H1 (cell line): ENCODE results near the gene PIGBOS1. TPM values are rescaled to one million over a fixed set of nuclear protein-coding genes. Genes with fewer than 3 reads are reported as not detected.

Experiments used
- CTCF ChIA-PET: fragments of 300-600 bp; sonication (Branson Sonifier 250); formaldehyde crosslinking; loops from one replicate; lab custom pipeline; 2021; ENCODE audit not compliant: partially characterized antibody; lab: Charles Lee
- POLR2A ChIA-PET: fragments of 300-600 bp; sonication (Branson Sonifier 250); formaldehyde crosslinking; loops from one replicate; lab custom pipeline; 2021; ENCODE audit warnings: inconsistent platforms; ENCODE audit not compliant: partially characterized antibody; lab: Charles Lee
- DNase-seq, 2 experiments: peaks; one replicate each; pipeline versions ENCODE4 v3.0.0 to v3.0.0-alpha.2; 2010 to 2022; ENCODE audit warnings: low spot score in 2 of 2, low read depth in 1 of 2, mixed read lengths in 1 of 2
- FAIRE-seq: peaks from 2 replicates; lab custom pipeline; 2011; peaks lifted over from hg19 to GRCh38; lab: Jason Lieb, UNC
- H2AFZ ChIP-seq: 2 replicates; pipeline ENCODE4 v1.8.1; 2012; ENCODE audit warnings: low read length, inconsistent platforms
- H2AK5ac ChIP-seq: 2 replicates; pipeline ENCODE4 v1.6.1; 2013; ENCODE audit warnings: low read depth, low read length
- H2BK120ac ChIP-seq: replicated peaks from 2 replicates; pipeline ENCODE3; 2013; ENCODE audit warnings: low read depth, low read length, inconsistent platforms
- H2BK12ac ChIP-seq: 2 replicates; pipeline ENCODE4 v1.6.1; 2013; ENCODE audit warnings: low read depth, low read length
- H2BK15ac ChIP-seq: 2 replicates; pipeline ENCODE4 v1.6.1; 2013; ENCODE audit warnings: low read length
- H2BK20ac ChIP-seq: 2 replicates; pipeline ENCODE4 v1.6.1; 2013; ENCODE audit warnings: low read length
- H2BK5ac ChIP-seq: 2 replicates; pipeline ENCODE4 v1.6.1; 2013; ENCODE audit warnings: low read depth, low read length
- H3K14ac ChIP-seq: 2 replicates; pipeline ENCODE4 v1.6.1; 2013; ENCODE audit warnings: inconsistent platforms; ENCODE audit not compliant: insufficient read length
- H3K18ac ChIP-seq: 2 replicates; pipeline ENCODE4 v1.6.1; 2013; ENCODE audit warnings: low read length; ENCODE audit errors: extremely low read depth
- H3K23ac ChIP-seq: 2 replicates; pipeline ENCODE4 v1.6.1; 2013; ENCODE audit warnings: inconsistent platforms; ENCODE audit not compliant: insufficient read length
- H3K23me2 ChIP-seq: 2 replicates; pipeline ENCODE4 v1.6.1; 2013; ENCODE audit warnings: low read depth, low read length
- H3K27ac ChIP-seq: 2 replicates; pipeline ENCODE4 v1.6.1; 2011; ENCODE audit warnings: low read depth, low read length, inconsistent platforms
- H3K27me3 ChIP-seq, 4 experiments: replicated peaks in 1 of 4; 1 replicate in 1 of 4; 2 replicates in 3 of 4; pipeline versions ENCODE4 v1.6.1 to v1.8.1; 2011 to 2013; ENCODE audit warnings: low read length in 3 of 4, mild to moderate bottlenecking in 3 of 4, inconsistent platforms in 2 of 4, mixed read lengths in 2 of 4, moderate library complexity in 1 of 4; ENCODE audit not compliant: control insufficient read depth in 3 of 4, insufficient read depth in 3 of 4; ENCODE audit errors: extremely low read depth in 1 of 4
- H3K36me3 ChIP-seq, 4 experiments: 2 replicates each; pipeline versions ENCODE4 v1.6.1 to v1.8.1; 2011 to 2013; ENCODE audit warnings: mild to moderate bottlenecking in 4 of 4, low read length in 3 of 4, moderate library complexity in 2 of 4, control low read depth in 1 of 4, inconsistent platforms in 1 of 4; ENCODE audit not compliant: insufficient read depth in 4 of 4, control insufficient read depth in 2 of 4
- H3K4ac ChIP-seq: replicated peaks from 2 replicates; pipeline ENCODE3; 2013; ENCODE audit warnings: low read length, low read depth, mixed read lengths, inconsistent platforms; ENCODE audit not compliant: insufficient read length
- H3K4me1 ChIP-seq, 4 experiments: replicated peaks in 1 of 4; 1 replicate in 1 of 4; 2 replicates in 3 of 4; pipeline versions ENCODE4 v1.6.1 to v1.8.1; 2011 to 2013; ENCODE audit warnings: low read length in 3 of 4, inconsistent platforms in 2 of 4, mixed read lengths in 1 of 4; ENCODE audit not compliant: insufficient read depth in 4 of 4, control insufficient read depth in 3 of 4
- H3K4me2 ChIP-seq, 2 experiments: 2 replicates each; pipeline versions ENCODE4 v1.6.1 to v1.8.1; 2011 to 2013; ENCODE audit warnings: low read depth in 2 of 2, low read length in 2 of 2, control low read depth in 1 of 2, inconsistent platforms in 1 of 2, mild to moderate bottlenecking in 1 of 2; ENCODE audit not compliant: insufficient read depth in 1 of 2
- H3K4me3 ChIP-seq, 4 experiments: fragments of 200-600, 300-600 bp in 1 of 4; sonication (generic), shearing (Covaris generic), sonication (Bioruptor Twin) in 1 of 4; 2 replicates each; pipeline versions ENCODE4 v1.5.1 to v1.8.1; 2011 to 2016; ENCODE audit warnings: low read length in 4 of 4, low read depth in 3 of 4, control low read depth in 2 of 4, inconsistent platforms in 2 of 4, mild to moderate bottlenecking in 2 of 4, mixed read lengths in 1 of 4, moderate library complexity in 1 of 4; ENCODE audit not compliant: insufficient read depth in 2 of 4; ENCODE audit errors: extremely low read depth in 1 of 4
- H3K56ac ChIP-seq: replicated peaks from 2 replicates; pipeline ENCODE3; 2013; ENCODE audit warnings: low read depth, mild to moderate bottlenecking, mixed read lengths, low read length, inconsistent platforms; ENCODE audit not compliant: insufficient read length
- H3K79me1 ChIP-seq: 2 replicates; pipeline ENCODE4 v1.6.1; 2013; ENCODE audit warnings: low read depth, low read length, control low read depth
- H3K79me2 ChIP-seq, 2 experiments: 2 replicates each; pipeline versions ENCODE4 v1.6.1 to v1.8.1; 2012 to 2013; ENCODE audit warnings: low read length in 2 of 2, mild to moderate bottlenecking in 2 of 2, inconsistent platforms in 1 of 2; ENCODE audit not compliant: insufficient read depth in 2 of 2, control insufficient read depth in 1 of 2
- H3K9ac ChIP-seq, 4 experiments: replicated peaks in 1 of 4; 1 replicate in 1 of 4; 2 replicates in 3 of 4; pipeline versions ENCODE4 v1.6.1 to v1.8.1; 2011 to 2013; ENCODE audit warnings: low read depth in 3 of 4, low read length in 3 of 4, control low read depth in 2 of 4, mild to moderate bottlenecking in 2 of 4, moderate library complexity in 2 of 4, inconsistent platforms in 1 of 4; ENCODE audit errors: extremely low read depth in 1 of 4
- H3K9me3 ChIP-seq, 2 experiments: 2 replicates each; pipeline versions ENCODE4 v1.6.1 to v1.8.1; 2012 to 2013; ENCODE audit warnings: mild to moderate bottlenecking in 2 of 2, moderate library complexity in 2 of 2, control low read depth in 1 of 2, inconsistent platforms in 1 of 2, low read depth in 1 of 2, low read length in 1 of 2, mixed read lengths in 1 of 2; ENCODE audit not compliant: insufficient read depth in 2 of 2
- H4K20me1 ChIP-seq, 2 experiments: replicated peaks in 1 of 2; 2 replicates each; pipeline versions ENCODE3 to v1.8.1; 2011 to 2013; ENCODE audit warnings: inconsistent platforms in 2 of 2, low read length in 2 of 2, mild to moderate bottlenecking in 1 of 2; ENCODE audit not compliant: insufficient read depth in 2 of 2, control insufficient read depth in 1 of 2
- H4K5ac ChIP-seq: 2 replicates; pipeline ENCODE4 v1.6.1; 2013; ENCODE audit warnings: low read length, low read depth, mixed read lengths, inconsistent platforms; ENCODE audit not compliant: insufficient read length
- H4K8ac ChIP-seq: 2 replicates; pipeline ENCODE4 v1.8.0; 2013; ENCODE audit warnings: mild to moderate bottlenecking, moderate library complexity, low read length, inconsistent platforms; ENCODE audit not compliant: insufficient read depth; ENCODE audit errors: extremely low read depth
- H4K91ac ChIP-seq: replicated peaks from 2 replicates; pipeline ENCODE3; 2013; ENCODE audit warnings: low read length, mixed read lengths, inconsistent platforms; ENCODE audit not compliant: insufficient read length
- CBX5 ChIP-seq: fragments of 300-800, 300-1000 bp; sonication (generic); IDR thresholded peaks from 2 replicates; pipeline ENCODE4 v1.7.1; 2016; ENCODE audit warnings: antibody characterized with exemption, low read length, low read depth
- CHD1 ChIP-seq: IDR thresholded peaks from 2 replicates; pipeline ENCODE4 v1.6.1; 2012; ENCODE audit warnings: low read depth, low read length, improper control_type of control experiment
- EP300 ChIP-seq, 2 experiments: IDR thresholded peaks; 1 replicate in 1 of 2; 2 replicates in 1 of 2; pipeline ENCODE4 v1.6.1; 2011 to 2012; ENCODE audit warnings: low read depth in 2 of 2, low read length in 2 of 2, mild to moderate bottlenecking in 2 of 2, borderline replicate concordance in 1 of 2, inconsistent platforms in 1 of 2, moderate library complexity in 1 of 2
- HDAC2 ChIP-seq, 2 experiments: fragments of 300-600 bp in 1 of 2; sonication (generic) in 1 of 2; IDR thresholded peaks; 2 replicates each; pipeline ENCODE4 v1.6.1; 2011 to 2012; ENCODE audit warnings: low read depth in 2 of 2, low read length in 2 of 2, mild to moderate bottlenecking in 2 of 2, moderate library complexity in 2 of 2, borderline replicate concordance in 1 of 2, inconsistent platforms in 1 of 2
- JUN ChIP-seq: IDR thresholded peaks from 2 replicates; pipeline ENCODE4 v1.6.1; 2011; ENCODE audit warnings: low read depth, mild to moderate bottlenecking, improper control_type of control experiment, low read length
- JUND ChIP-seq: IDR thresholded peaks from 2 replicates; pipeline ENCODE4 v1.6.1; 2011; ENCODE audit warnings: mild to moderate bottlenecking, improper control_type of control experiment, low read length
- PHF8 ChIP-seq: fragments of 200-600 bp; sonication (generic); conservative IDR thresholded peaks from 2 replicates; pipeline ENCODE4 v1.7.1; 2012; ENCODE audit warnings: low read depth, mild to moderate bottlenecking, inconsistent platforms, low read length, moderate library complexity
- SRF ChIP-seq: IDR thresholded peaks from 2 replicates; pipeline ENCODE4 v1.6.1; 2011; ENCODE audit warnings: mild to moderate bottlenecking, low read depth, low read length, moderate library complexity
- YY1 ChIP-seq: IDR thresholded peaks from 2 replicates; pipeline ENCODE4 v1.6.1; 2011; ENCODE audit warnings: low read depth, mild to moderate bottlenecking, low read length
- WGBS, 2 experiments: shearing (Covaris generic) in 1 of 2; methylation state at CpG; one replicate each; pipeline versions ENCODE4 v1.1.6 to v1.1.7; 2013 to 2015; ENCODE audit warnings: low lambda C conversion rate in 2 of 2, mixed read lengths in 2 of 2, inconsistent platforms in 1 of 2, low coverage in 1 of 2, missing lambda C conversion rate in 1 of 2; ENCODE audit not compliant: insufficient replicate concordance in 2 of 2, insufficient coverage in 1 of 2, insufficient read length in 1 of 2; ENCODE audit errors: extremely low coverage in 1 of 2, missing lambda C conversion rate in 1 of 2; 5-methylcytosine and 5-hydroxymethylcytosine counted together
- polyA plus RNA-seq, 7 experiments: library from polyadenylated mRNA; depleted of rRNA in 3 of 7; stranded (reverse) in 5 of 7; unstranded in 2 of 7; fragments of >200 nt in 5 of 7; fragments of 200-250 nt in 2 of 7; gene quantifications; 1 replicate in 5 of 7; 2 replicates in 1 of 7; 4 replicates in 1 of 7; pipeline versions ENCODE4 v1.2.1 to v1.2.3, GENCODE V29; 2011 to 2013; ENCODE audit warnings: missing spikeins in 2 of 7, mixed read lengths in 2 of 7
- total RNA-seq: library from RNA; stranded (reverse); fragmentation: NEBNext Ultra II Directional; extraction: Animal tissue kit (Norgen Biotek cat#: 25700); gene quantifications from 2 replicates; pipeline ENCODE4 v1.2.1, GENCODE V29; 2021
- TF ChIP-seq, protein P1 (sequence below), 3 experiments: IDR thresholded peaks; 1 replicate in 2 of 3; 2 replicates in 1 of 3; pipeline versions ENCODE4 v1.5.1 to v1.6.1; 2011; ENCODE audit warnings: low read length in 3 of 3, mild to moderate bottlenecking in 3 of 3, inconsistent platforms in 2 of 3, low read depth in 1 of 3, moderate library complexity in 1 of 3; ENCODE audit not compliant: insufficient read depth in 1 of 3; ENCODE audit errors: control extremely low read depth in 1 of 3

Gene PIGBOS1
- total and polyA plus RNA-seq, 2 of the 8 experiments (the other 6 are each of a cell fraction or from before 2014, with no cell fraction given), result 7.8 to 16.7 TPM

DNA sequence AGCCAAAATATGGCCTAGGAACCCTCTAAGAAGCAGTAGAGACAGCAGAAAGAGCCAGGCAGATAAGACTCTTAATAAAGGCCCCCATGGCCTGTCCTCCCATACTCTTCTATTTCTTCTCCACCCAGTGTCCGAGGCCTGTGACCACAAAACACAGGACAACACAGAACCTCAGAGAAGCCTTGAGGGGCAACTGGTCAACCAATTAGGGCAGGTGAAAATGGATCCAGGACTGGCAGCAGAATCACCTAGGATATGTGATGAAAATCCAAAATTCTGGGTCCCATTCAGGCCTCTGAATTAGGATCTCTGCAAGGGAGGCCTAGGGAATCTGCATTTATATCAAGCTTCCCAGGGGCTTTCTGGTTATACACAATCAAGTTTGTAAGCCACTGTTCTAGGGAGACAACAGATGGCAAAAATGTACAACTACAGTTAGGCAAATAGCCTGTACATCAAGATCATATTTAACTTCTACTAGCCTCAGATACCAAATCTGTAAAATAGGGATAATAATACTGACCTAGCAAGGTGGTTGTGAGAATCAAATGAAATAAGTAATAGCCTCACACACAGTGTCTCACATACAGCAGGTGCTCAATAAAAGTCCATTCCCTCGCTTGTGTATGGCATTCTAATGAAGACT, 39.7 kb downstream of the PIGBOS1 start:
- Histone ChIP-seq H2BK120ac (no peak overlapping the region), H3K23me2 (no peaks in the 10 kb centered on the region), H2AFZ (no peak overlapping the region), H4K8ac (no peak overlapping the region), H3K9ac (no peak overlapping the region), H3K27me3 (no peaks in the 10 kb centered on the region), H3K9me3 (no peaks in the 10 kb centered on the region), H3K14ac (no peak overlapping the region), H2BK12ac (no peak overlapping the region), H4K91ac (no peak overlapping the region), H3K56ac (no peak overlapping the region), H2AK5ac (no peak overlapping the region), H3K4me1 (no peaks in the 10 kb centered on the region), H3K4me3 (no peak overlapping the region), H3K18ac (no peak overlapping the region), H2BK5ac (no peak overlapping the region), H4K20me1 (no peaks in the 10 kb centered on the region), H3K79me1 (no peaks in the 10 kb centered on the region), H3K36me3 (no peaks in the 10 kb centered on the region), H3K4me2 (no peak overlapping the region), H3K23ac (no peak overlapping the region), H3K27ac (no peak overlapping the region), H3K79me2 (no peaks in the 10 kb centered on the region), H2BK20ac (no peak overlapping the region), H2BK15ac (no peak overlapping the region), H3K4ac (no peak overlapping the region), H4K5ac (no peak overlapping the region)
- ChIA-PET CTCF (no interaction called here), POLR2A (no interaction called here)
- FAIRE-seq, result no peak
- 79% methylated on average over 2 of the region's 2 CpGs; no CpG with 5 or more reads in 1 of the 2 experiments for WGBS, 2 experiments
- no peak for DNase-seq
- TF ChIP-seq YY1 (no peak), EP300 (IDR thresholded peaks at IDR 0.05; ENCODE audit: borderline replicate concordance in 1 of 2, low read depth in 2 of 2, low read length in 2 of 2) (no peak), CHD1 (no peak), CBX5 (no peak), SRF (no peak), JUN (no peak), HDAC2 (IDR thresholded peaks at IDR 0.05; ENCODE audit: borderline replicate concordance in 1 of 2, low read depth in 2 of 2, low read length in 2 of 2) (no peak), PHF8 (no peak), JUND (no peak)
- TF ChIP-seq, protein P1, sequence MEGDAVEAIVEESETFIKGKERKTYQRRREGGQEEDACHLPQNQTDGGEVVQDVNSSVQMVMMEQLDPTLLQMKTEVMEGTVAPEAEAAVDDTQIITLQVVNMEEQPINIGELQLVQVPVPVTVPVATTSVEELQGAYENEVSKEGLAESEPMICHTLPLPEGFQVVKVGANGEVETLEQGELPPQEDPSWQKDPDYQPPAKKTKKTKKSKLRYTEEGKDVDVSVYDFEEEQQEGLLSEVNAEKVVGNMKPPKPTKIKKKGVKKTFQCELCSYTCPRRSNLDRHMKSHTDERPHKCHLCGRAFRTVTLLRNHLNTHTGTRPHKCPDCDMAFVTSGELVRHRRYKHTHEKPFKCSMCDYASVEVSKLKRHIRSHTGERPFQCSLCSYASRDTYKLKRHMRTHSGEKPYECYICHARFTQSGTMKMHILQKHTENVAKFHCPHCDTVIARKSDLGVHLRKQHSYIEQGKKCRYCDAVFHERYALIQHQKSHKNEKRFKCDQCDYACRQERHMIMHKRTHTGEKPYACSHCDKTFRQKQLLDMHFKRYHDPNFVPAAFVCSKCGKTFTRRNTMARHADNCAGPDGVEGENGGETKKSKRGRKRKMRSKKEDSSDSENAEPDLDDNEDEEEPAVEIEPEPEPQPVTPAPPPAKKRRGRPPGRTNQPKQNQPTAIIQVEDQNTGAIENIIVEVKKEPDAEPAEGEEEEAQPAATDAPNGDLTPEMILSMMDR (IDR thresholded peaks at IDR 0.05; ENCODE audit: control extremely low read depth in 1 of 3, insufficient read depth in 1 of 3, low read depth in 1 of 3, low read length in 3 of 3), result no peak
